ENCODE results near the gene KAZN. TPM values are rescaled to one million over a fixed set of nuclear protein-coding genes. Genes with fewer than 3 reads are reported as not detected.
"Not testable (repeated sequence)": the region's sequence is repeated elsewhere in the genome, so short reads cannot be mapped to it uniquely, and the experiment has no call there.

The KAZN gene
- total RNA-seq, 2 donors from 2014 or later, result 9.8 to 12.2 TPM

GRCh38 chr1:14577261-14577660 is 21.2 kb upstream of the KAZN start:
- TF ChIP-seq CTCF (IDR thresholded peaks at IDR 0.05), result no peak
- Histone ChIP-seq H3K4me1 (no peaks in the 10 kb centered on the region), H3K9me3 (no peaks in the 10 kb centered on the region), H3K27me3 (no peaks in the 10 kb centered on the region), H3K9ac (ENCODE audit: low read depth in 2 of 2, low read length in 2 of 2) (no peak overlapping the region), H3K4me3 (no peak overlapping the region), H3K27ac (no peak overlapping the region), H3K36me3 (no peaks in the 10 kb centered on the region)
- intact Hi-C loops (cut with DNase I), result no loop called here
- DNase-seq, result no peak

GRCh38 chr1:14578156-14578555 is 20.3 kb upstream of the KAZN start:
- intact Hi-C loops (cut with DNase I), result no loop called here
- Histone ChIP-seq H3K4me3 (no peak overlapping the region), H3K9me3 (no peaks in the 10 kb centered on the region), H3K27me3 (no peaks in the 10 kb centered on the region), H3K36me3 (no peaks in the 10 kb centered on the region), H3K27ac (no peak overlapping the region), H3K9ac (ENCODE audit: low read depth in 2 of 2, low read length in 2 of 2) (no peak overlapping the region), H3K4me1 (no peaks in the 10 kb centered on the region)
- TF ChIP-seq CTCF (IDR thresholded peaks at IDR 0.05), result no peak
- no peak for DNase-seq

GRCh38 chr1:14580295-14580694 is 18.2 kb upstream of the KAZN start:
- H3K4me1 ChIP-seq; H3K27me3 ChIP-seq; intact Hi-C loops (cut with DNase I); H3K4me3 ChIP-seq; H3K9ac ChIP-seq (ENCODE audit: low read depth in 2 of 2, low read length in 2 of 2); H3K9me3 ChIP-seq; H3K36me3 ChIP-seq; DNase-seq; H3K27ac ChIP-seq: not testable (repeated sequence)

GRCh38 chr1:14580986-14581385 is 17.5 kb upstream of the KAZN start:
- H3K9ac ChIP-seq (ENCODE audit: low read depth in 2 of 2, low read length in 2 of 2), result no peak overlapping the region
- no peak overlapping the region for H3K4me3 ChIP-seq
- intact Hi-C loops (cut with DNase I), result no loop called here
- no peak for DNase-seq
- no peaks in the 10 kb centered on the region for H3K4me1 ChIP-seq
- TF ChIP-seq CTCF (IDR thresholded peaks at IDR 0.05), result no peak
- H3K9me3 ChIP-seq, result no peaks in the 10 kb centered on the region
- no peaks in the 10 kb centered on the region for H3K27me3 ChIP-seq
- H3K27ac ChIP-seq, result no peak overlapping the region
- no peaks in the 10 kb centered on the region for H3K36me3 ChIP-seq

- no peak for DNase-seq
- H3K36me3 ChIP-seq, result no peaks in the 10 kb centered on the region
- H3K4me1 ChIP-seq, result no peaks in the 10 kb centered on the region
- H3K9ac ChIP-seq (ENCODE audit: low read depth in 2 of 2, low read length in 2 of 2), result no peak overlapping the region
- H3K27ac ChIP-seq, result no peak overlapping the region
- no peaks in the 10 kb centered on the region for H3K27me3 ChIP-seq
- no peak for TF ChIP-seq CTCF (IDR thresholded peaks at IDR 0.05)
- intact Hi-C loops (cut with DNase I), result no loop called here
- H3K9me3 ChIP-seq, result no peaks in the 10 kb centered on the region
- no peak overlapping the region for H3K4me3 ChIP-seq
Observed at GRCh38 chr1:14583788-14584187, 14.7 kb upstream of the KAZN start.

GRCh38 chr1:14585728-14586127 is 12.8 kb upstream of the KAZN start:
- H3K36me3 ChIP-seq, result no peaks in the 10 kb centered on the region
- H3K27me3 ChIP-seq, result no peaks in the 10 kb centered on the region
- DNase-seq, result no peak
- no peak for TF ChIP-seq CTCF (IDR thresholded peaks at IDR 0.05)
- H3K4me3 ChIP-seq, result no peak overlapping the region
- H3K4me1 ChIP-seq, result no peaks in the 10 kb centered on the region
- H3K27ac ChIP-seq, result no peak overlapping the region
- H3K9me3 ChIP-seq, result no peaks in the 10 kb centered on the region
- intact Hi-C loops (cut with DNase I), result no loop called here
- no peak overlapping the region for H3K9ac ChIP-seq (ENCODE audit: low read depth in 2 of 2, low read length in 2 of 2)

All from colonic mucosa (tissue), 4 donors.